Left colon (tissue), 2 donors: Measurements from ENCODE around the gene OOSP3. TPM values are rescaled to one million over a fixed set of nuclear protein-coding genes. Genes with fewer than 3 reads are reported as not detected.
"Not testable (repeated sequence)": the region's sequence is repeated elsewhere in the genome, so short reads cannot be mapped to it uniquely, and the experiment has no call there.

Source experiments
- ATAC-seq: fragments of 200-7000 bp; cut with Tn5 transposase; one replicate; pipeline ENCODE4 v1.9.1; 2020; ENCODE audit warnings: mild to moderate bottlenecking, moderate library complexity
- DNase-seq, 2 donors: peaks; one replicate each; pipeline ENCODE4 v3.0.0-alpha.2; 2020
- intact Hi-C, 2 donors: fragments of 100-400 bp; cut with DNase I in 1 of 2; cut with micrococcal nuclease in 1 of 2; formaldehyde crosslinking; loops; one replicate each; pipeline versions ENCODE4 v1.11.2 to v1.14.0; 2022; cut with DNase I, micrococcal nuclease
- long read RNA-seq: library from polyadenylated mRNA; unstranded; transcript quantifications from one replicate; pipeline ENCODE4 v2.0.0, GENCODE V29; 2021
- total RNA-seq, 2 donors: library from RNA; stranded (reverse); fragmentation: NEBNext Ultra II Directional; extraction: Animal tissue kit (Norgen Biotek cat#: 25700); gene quantifications; one replicate each; pipeline ENCODE4 v1.2.1, GENCODE V29; 2021
- donor health status: DM: no; HTN: no; CAD: no.
- donor health status: DM: yes; HTN: yes; CAD: no.

OOSP3 gene, protein sequence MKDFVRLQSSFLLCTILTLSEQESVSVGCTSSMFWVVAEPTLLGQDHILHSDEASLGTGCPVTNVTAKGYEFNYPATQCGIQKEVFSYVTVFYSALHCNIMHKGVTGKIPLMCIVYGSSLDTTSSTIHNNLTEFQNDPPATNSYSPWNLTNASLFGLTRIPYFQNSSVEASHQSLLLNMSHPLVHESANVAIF
- total RNA-seq, result under 1 TPM in 1 of 2 donors, not detected in 1; 0.46 TPM
- long read RNA-seq, result 0 reads

DNA sequence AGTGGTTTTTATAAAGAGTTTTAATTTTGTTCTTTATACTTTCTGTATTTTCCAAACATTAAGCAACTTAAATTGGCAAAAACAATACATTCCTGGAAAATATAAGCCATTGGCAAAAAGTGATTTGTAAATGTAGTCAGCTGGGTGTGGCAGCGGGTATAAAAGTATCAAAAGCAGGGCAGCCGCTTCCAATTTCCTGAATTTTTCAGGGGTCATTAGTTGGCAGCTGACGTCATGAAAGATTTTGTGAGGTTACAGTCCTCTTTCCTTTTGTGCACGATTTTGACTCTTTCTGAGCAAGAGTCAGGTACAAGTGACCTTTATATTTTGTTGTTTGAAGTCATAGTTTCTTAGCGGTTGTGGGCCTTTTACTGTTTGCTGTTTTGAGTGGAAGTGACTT is at the start of gene OOSP3:
Gene OOSP3, plus strand, starts transcription at position 208 of the 400 bp plus-strand sequence. Its CDS starts 27 bp downstream, at position 235.
- ATAC-seq, result no peak
- intact Hi-C loops, result no loop called here

DNA sequence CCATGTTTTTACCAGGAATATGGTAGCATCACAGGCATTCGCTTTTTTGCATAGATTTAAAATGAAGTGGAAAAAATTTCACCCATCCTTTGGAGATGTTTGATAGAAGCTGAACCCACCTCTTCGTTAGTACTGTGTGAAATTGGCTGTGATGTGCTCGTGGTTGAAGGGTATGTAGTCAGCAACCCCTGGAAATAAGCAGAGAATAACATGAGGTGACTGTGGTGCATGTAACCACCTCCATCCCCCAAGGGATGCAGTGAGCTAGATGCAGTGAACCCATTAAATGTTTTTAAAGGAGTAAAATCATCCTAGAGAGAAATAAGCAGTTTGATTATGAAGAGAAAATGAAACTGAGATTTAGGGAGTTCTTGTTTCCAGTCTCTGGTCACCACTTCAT is 49.2 kb upstream of the OOSP3 start:
- intact Hi-C loops, result no loop called here
- ATAC-seq (no peak), DNase-seq (no peak)

More for the DNA sequence above, at the start of gene OOSP3:
- no peak for DNase-seq

DNA sequence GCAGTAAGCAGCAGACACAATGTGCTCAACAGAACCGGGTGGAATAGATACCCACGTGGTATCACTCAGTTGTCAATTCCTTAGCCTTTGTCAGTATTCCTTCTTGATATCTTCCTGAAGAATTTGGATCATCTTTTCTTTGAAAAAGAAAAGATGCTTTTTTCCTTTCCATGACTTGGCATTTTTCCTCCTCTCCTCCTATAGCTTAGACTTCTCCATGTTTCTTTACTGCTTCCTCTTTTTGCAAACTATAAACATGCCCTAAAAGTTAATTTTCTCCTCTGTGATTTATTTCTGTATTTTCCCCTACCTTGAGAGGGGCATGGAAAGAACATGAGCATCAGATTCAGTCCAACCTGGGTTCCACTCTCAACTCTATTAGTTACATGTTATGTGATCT is 45.0 kb upstream of the OOSP3 start:
- intact Hi-C loops, result no loop called here
- ATAC-seq (no peak), DNase-seq (no peak)

DNA sequence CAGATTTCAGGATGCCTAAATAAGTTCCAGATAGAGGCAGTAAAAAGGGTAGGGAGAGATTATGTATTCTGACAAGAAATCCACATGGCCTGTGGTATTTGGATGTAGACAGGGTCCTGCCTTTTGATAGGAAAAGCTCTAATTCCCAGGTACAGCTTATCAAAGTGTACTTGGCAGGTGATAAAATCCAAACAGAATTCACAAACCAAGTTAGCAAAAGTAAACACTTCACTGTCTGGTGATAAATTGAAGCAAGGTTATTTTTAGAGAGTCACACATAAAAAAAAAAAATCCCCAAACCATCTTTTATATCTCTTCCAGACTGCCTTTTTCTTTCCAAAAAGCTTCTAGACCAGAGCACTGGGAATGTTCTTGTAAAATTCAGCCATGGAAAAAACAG is 39.0 kb upstream of the OOSP3 start:
- DNase-seq (no peak), ATAC-seq (no peak)
- intact Hi-C loops, result no loop called here

DNA sequence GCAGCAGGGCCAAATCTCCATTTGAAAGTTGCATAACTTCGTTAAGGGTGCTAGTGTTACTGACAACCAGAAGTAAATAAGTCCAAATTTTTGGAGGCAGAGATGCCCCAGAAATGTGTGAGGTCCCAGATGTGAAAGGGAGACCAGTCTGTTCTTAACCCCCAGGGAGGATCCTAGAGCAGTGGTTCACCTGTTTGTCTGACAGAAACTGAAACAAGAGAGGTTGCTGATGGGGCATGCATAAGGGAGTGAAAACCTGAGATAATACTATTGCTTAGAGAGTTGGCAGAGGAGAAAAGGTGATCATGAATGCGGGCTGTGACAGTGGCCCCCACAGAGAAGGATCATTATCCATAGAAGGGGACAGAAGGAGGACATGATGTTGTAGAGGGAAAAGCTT is 37.1 kb upstream of the OOSP3 start:
- intact Hi-C loops, result no loop called here
- no peak for DNase-seq
- no peak for ATAC-seq

DNA sequence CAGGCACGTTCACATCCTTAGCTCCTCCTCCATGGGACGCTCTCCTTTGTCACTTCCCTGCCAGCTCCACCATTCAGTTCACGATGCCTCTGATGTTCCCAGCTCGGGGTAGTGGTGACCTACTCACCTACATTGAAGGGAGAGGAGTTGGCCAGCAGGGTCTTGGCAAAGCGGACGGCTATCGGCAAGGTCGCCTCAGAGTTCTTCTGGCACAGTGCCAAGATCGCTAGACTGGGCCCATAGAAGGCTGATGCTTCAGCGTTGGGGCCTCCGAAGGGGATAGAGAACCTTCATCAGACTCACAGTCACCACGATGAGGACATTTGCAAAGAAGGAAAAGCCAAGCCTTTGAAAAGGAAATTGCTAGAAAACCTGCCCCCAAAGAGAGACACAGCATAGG is 36.3 kb upstream of the OOSP3 start:
- ATAC-seq, result no peak
- no peak for DNase-seq
- intact Hi-C loops, result no loop called here

DNA sequence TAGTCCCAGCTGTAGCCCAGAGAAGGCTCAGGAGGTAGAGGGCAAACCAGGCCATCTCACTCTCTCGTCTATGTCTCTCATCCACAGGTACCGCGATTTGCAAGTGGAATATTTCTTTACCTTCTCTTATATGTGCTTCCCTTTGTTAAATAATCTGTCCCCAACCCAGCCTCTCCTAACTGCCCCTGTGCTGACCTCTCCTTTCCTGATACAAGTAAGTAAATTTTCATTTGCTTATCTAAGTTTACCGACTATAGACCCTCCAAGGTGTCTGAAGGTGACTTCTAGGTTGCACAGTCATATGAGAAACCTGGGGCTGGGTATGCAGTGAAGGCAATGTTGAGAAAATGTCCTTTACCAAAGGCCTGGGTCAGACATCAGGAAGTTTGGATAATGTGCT is 33.2 kb upstream of the OOSP3 start, which contains the start of gene CBLIF:
Gene CBLIF, minus strand, starts transcription at position 101 of the 400 bp plus-strand sequence. Its CDS starts 46 bp downstream, at position 55.
- ATAC-seq (no peak), DNase-seq (no peak)
- intact Hi-C loops, result no loop called here

DNA sequence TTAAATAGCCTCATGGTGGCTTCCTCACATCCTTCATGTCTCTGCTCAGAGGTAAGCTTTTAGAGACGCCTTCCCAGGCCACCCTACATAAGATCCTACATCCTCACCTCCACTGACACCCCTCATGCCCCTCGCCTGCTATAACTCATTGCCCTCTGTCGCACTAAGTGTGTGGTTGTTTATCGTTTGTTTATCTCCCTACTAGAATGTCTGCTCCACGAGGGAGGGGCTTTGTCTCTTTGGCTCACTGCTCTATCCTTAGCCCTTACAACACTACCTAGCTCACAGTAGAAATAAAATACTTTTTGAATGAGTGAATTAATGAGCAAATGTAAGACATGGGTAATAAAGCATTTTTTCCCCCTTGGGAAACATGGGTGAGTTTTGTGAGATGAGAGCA is 32.0 kb upstream of the OOSP3 start:
- ATAC-seq (no peak), DNase-seq (no peak)
- intact Hi-C loops, result no loop called here

DNA sequence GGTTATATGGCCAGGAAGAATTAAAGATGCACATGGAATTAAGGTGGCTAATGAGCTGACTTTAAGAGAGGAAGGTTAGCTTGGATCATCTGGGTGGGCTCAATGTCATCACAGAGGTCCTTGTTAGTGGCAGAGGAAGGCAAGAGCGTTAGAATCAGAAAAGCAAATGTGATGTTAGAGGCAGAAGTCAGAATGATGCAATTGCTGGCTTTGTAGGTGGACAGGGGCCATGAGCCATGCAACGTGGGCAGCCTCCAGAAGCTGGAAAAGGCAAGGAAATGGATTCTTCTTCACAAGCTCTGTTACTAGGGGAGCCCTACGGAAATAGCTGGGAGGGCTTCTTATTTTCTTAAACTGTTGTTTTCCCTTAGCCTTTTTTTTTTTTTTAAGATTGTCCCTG is 31.0 kb upstream of the OOSP3 start:
- ATAC-seq (no peak), DNase-seq (no peak)
- intact Hi-C loops, result no loop called here

DNA sequence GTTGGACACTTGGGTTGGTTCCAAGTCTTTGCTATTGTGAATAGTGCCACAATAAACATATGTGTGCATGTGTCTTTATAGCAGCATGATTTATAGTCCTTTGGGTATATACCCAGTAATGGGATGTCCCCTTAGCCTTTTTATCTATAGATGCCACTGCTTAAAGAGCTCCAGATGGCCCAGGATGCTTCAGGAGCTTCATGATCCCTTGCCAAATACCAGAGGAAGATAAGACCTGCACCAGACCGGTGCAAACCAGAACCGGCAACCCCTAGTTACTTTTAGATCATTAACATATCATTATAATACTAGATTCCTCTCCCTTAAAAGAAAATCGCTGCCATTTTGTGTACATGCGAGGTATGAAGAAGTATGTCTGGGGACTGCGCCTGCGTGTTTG is 30.1 kb upstream of the OOSP3 start:
- intact Hi-C loops, ATAC-seq, DNase-seq: not testable (repeated sequence)

DNA sequence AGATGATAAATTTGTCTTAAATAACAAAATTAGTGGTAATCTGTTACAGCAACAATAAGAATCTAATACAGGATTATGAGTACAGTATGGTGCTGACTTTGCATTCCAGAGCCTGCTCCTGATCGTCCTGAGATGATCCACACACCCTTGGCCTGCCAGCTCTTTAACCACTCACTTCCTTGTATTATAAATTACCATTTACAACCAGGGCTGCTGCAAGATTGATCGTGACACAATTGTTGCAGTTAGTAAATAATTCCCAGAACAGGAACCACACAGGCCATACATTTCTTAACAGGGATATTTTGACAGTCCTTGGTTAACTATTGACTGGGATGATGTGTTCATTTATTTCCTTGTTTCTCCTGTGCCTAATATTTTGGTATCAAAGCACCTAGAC is 29.5 kb upstream of the OOSP3 start:
- peak; percentile 57 to 73 for DNase-seq
- intact Hi-C loops, result no loop called here
- peak; percentile 96 for ATAC-seq

DNA sequence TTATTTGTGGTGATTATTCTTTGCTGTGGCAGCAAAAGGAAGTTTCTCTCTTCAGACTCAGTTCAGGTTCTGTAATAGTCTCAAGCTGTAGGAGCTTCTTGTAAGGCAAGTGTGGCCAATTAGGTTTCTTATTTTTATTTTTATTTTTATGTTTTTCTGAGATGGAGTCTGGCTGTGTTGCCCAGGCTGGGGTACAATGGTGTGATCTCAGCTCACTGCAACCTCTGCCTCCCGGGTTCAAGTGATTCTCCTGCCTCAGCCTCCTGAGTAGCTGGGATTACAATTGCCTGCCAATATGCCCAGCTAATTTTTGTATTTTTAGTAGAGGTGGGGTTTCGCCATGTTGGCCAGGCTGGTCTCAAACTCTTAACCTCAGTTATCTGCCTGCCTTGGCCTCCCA is 29.0 kb upstream of the OOSP3 start:
- ATAC-seq, DNase-seq, intact Hi-C loops: not testable (repeated sequence)

DNA sequence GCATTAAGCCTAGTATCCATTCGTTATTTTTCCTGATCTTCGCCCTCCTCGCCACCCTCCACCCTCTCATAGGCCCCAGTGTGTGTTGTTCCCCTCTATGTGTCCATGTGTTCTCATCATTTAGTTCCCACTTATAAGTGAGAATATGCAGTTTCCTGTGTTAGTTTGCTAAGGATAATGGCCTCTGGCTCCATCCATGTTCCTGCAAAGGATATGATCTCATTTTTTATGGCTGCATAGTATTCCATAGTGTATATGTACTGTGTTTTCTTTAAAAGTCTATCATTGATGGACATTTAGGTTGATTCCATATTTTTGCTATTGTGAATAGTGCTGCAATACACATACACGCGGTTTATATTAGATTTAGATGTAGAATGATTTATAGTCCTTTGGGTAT is 27.2 kb upstream of the OOSP3 start:
- ATAC-seq, DNase-seq, intact Hi-C loops: not testable (repeated sequence)

DNA sequence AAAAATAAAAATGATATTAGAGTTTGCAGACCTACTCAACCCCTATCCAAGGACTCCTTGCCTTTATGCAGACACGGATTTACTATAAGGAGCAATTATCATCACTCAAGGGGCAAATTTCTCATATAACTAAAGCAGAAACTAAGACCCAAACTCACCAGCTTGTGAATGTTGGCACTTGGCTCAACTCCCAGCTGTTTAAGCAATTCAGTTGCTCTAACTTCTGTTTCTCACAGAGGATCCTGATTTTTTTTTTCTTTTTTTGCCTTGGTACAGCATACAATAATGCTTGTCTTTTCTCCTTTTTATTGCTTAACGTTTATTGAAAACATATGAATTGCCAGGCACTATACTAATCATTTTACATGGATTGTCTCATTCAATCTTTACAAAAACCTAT is 23.7 kb upstream of the OOSP3 start:
- intact Hi-C loops, result no loop called here
- ATAC-seq, result no peak

DNA sequence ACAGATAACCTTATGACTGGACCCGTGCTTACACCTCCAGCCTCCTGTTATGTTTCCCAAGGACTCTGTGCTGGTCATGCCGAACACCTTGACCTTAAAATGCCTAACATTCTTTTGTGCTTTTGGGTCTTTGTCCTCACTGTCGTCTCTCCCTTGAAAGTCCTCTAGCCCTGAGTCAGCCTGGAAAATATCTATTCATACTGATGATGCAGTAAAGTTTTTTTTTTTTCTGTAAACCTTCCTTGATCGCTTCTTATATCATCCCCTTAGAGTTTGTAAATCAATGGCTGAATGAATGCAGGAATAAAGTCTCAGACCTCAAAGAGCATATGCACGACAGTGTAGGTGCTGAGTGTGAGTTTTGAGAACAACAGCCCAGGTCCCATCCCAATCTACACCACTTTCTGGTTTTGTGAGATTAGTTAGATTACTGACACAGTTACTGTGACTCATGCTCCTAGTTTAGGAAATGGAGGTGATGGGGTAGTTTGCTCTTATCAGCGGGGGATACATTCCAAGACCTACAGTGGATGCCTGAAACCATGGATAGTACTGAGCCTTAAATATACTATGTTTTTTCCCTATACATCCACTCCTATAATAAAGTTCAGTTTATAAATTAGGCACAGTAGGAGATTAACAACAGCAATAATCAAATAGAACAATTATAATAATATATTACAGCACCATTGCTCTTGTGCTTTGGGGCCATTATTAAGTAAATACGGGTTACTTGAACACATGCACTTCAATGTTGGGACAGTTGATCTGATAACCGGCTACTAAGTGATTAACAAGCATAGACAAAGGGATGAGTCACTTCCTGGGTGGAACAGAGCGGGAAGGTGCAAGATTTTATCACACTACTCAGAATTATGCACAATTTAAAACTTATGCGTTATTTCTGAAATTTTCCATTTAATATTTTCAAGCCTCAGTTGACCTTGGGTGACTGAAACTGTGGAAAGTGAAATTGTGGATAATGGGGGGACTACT is 20.8 kb upstream of the OOSP3 start:
- DNase-seq, result no peak
- peak; percentile 53 for ATAC-seq
- intact Hi-C loops, result no loop called here

More for the DNA sequence above, 23.7 kb upstream of the OOSP3 start:
- no peak for DNase-seq

DNA sequence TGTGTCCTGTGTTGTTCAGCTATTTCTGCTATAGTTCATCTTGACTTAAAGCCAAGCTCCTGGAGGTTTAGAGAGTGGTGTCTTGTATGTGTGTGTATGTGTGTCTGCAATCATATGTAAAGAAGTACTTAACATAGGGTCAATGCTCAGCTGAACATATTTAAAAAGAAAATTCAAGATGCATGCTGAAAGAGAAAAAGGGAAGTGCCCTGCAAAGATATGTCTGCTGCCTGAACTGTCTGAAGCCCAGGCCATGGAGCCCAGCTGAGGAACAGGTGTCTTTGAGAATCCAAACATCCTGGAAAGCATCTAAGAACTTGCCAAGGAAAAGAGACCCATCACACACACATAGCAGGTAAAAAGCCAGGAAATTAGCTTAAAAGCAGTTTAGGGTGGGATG is 18.9 kb upstream of the OOSP3 start:
- ATAC-seq (no peak), DNase-seq (no peak)
- intact Hi-C loops, result no loop called here

DNA sequence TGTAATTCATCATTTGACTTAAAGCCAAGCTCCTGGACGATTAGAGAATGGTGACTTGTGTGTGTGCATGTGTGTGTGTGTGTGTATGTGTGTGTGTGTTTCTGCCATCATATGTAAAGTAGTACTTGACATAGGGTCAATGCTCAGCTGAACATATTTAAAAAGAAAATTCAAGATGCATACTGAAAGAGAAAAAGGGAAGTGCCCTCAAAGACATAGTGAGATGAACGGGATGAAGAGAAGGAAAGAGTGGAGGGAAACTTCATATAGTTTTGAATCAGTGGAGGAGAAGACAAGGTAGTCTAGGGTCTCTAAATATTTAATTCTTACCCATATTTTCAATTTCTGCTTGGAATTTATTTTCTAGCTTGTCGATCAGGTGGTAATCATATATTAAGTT is 16.3 kb upstream of the OOSP3 start:
- ATAC-seq (no peak), DNase-seq (no peak)
- intact Hi-C loops, result no loop called here

DNA sequence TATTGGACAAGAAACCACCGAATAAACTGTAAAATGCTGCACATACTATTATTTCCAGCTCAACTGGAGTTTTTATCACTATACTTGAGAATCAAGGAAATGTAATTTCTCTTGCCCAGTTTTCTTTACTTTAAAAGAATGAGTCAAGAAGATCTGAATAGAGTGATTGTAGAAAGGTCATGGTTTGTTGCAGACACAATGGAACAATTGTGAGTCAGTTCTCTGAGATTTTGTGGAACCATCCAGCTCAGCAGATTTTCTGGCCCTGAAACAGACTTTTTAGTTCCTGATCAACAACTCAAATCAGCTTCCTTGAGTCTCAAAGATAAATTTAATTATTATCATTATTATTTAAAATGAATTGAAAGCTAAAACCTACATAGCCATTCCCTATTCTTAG is 13.6 kb upstream of the OOSP3 start:
- DNase-seq (no peak), ATAC-seq (no peak)
- intact Hi-C loops, result no loop called here

DNA sequence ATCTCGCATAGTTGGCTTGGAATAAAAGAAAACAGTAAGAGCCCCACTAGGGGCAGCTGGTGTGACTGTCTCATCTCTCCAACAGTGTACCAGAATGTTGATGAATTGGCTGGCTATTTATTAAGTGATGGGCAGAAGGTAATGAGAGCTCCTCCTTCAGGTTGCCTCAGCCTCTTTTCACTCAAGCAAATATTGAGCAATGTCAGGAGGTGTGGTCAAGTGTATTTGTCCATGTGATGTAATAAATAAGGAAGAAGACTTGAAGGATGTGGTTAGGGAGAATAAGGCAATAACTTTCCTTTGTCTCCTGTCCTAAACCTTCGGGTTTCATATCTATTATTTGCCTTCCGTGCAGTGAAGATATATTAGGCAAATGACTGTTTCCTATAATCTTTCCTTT is 12.2 kb upstream of the OOSP3 start, which contains the start of gene TCN1:
Gene TCN1, minus strand, starts transcription at position 91 of the 400 bp plus-strand sequence. Its CDS starts 17 bp downstream, at position 74.
- intact Hi-C loops, result no loop called here
- DNase-seq (no peak), ATAC-seq (peak; percentile 63)

DNA sequence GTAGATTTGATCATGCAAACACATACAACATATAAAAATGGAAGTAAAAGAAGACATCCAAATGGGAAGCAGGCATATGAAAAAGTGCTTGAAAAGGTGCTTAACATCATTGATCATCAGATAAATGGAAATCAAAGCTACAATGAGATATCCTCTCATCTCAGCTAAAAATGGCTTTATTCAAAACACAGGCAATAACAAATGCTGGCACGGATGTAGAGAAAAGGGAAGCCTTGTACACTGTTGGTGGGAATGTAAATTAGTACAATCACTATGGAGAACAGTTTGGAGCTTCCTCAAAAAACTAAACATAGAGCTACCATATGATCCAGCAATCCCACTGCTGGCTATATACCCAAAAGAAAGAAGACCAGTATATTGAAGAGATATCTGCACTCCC is 11.7 kb upstream of the OOSP3 start:
- intact Hi-C loops, result no loop called here
- DNase-seq (no peak), ATAC-seq (no peak)
